IMR-90 (cell line): ENCODE results near the gene RPS15. TPM values are rescaled to one million over a fixed set of nuclear protein-coding genes. Genes with fewer than 3 reads are reported as not detected.

Experiments used
- ATAC-seq: fragments of 200-7000 bp; cut with Tn5 transposase; 2 replicates; pipeline ENCODE4 v1.9.1; 2020; ENCODE audit warnings: low read depth, mild to moderate bottlenecking, moderate library complexity
- BruUV-seq: library from RNA; stranded (reverse); fragments of 400-500 nt; replicated peaks from 2 replicates; lab custom pipeline; 2021; lab: Mats Ljungman, UMichigan
- CTCF ChIA-PET: fragments of 300-600 bp; formaldehyde crosslinking; extraction: SDS; loops from one replicate; lab custom pipeline; 2021; ENCODE audit warnings: antibody characterized with exemption; lab: Yijun Ruan, JAX
- POLR2A ChIA-PET: fragments of 300-600 bp; sonication (Branson Sonifier 250); formaldehyde crosslinking; loops from one replicate; lab custom pipeline; 2022; ENCODE audit warnings: antibody characterized with exemption; ENCODE audit not compliant: unreplicated experiment; lab: Charles Lee
- DNase-seq: peaks from one replicate; pipeline ENCODE4 v3.0.0; 2013
- H2AFZ ChIP-seq: replicated peaks from 2 replicates; pipeline ENCODE3; 2013; ENCODE audit warnings: low read length, mild to moderate bottlenecking; ENCODE audit not compliant: poor library complexity
- H2AK5ac ChIP-seq: 2 replicates; pipeline ENCODE4 v1.6.1; 2013; ENCODE audit warnings: low read depth, low read length, inconsistent platforms
- H2AK9ac ChIP-seq: replicated peaks from 2 replicates; pipeline ENCODE3; 2013; ENCODE audit warnings: mild to moderate bottlenecking, low read depth, low read length, moderate library complexity; ENCODE audit not compliant: poor library complexity
- H2BK120ac ChIP-seq: 2 replicates; pipeline ENCODE4 v1.6.1; 2013; ENCODE audit warnings: low read depth, low read length, inconsistent platforms
- H2BK15ac ChIP-seq: 3 replicates; pipeline ENCODE4 v1.6.1; 2013; ENCODE audit warnings: low read depth, low read length, inconsistent platforms
- H2BK20ac ChIP-seq: 2 replicates; pipeline ENCODE4 v1.6.1; 2013; ENCODE audit warnings: low read depth, mild to moderate bottlenecking, inconsistent platforms, low read length, moderate library complexity
- H2BK5ac ChIP-seq: 2 replicates; pipeline ENCODE4 v1.6.1; 2013; ENCODE audit warnings: mild to moderate bottlenecking, low read depth, low read length, inconsistent platforms; ENCODE audit not compliant: poor library complexity, severe bottlenecking
- H3K14ac ChIP-seq: replicated peaks from 2 replicates; pipeline ENCODE4 v1.6.1; 2013; ENCODE audit warnings: low read depth, low read length, inconsistent platforms
- H3K18ac ChIP-seq: 2 replicates; pipeline ENCODE4 v1.6.1; 2013; ENCODE audit warnings: low read depth, low read length, control low read depth
- H3K23ac ChIP-seq: 2 replicates; pipeline ENCODE4 v1.6.1; 2013; ENCODE audit warnings: low read depth, low read length, inconsistent platforms
- H3K27ac ChIP-seq: 2 replicates; pipeline ENCODE4 v1.5.1; 2013; ENCODE audit warnings: mild to moderate bottlenecking, control low read depth, low read length; ENCODE audit not compliant: insufficient read depth
- H3K27me3 ChIP-seq: 2 replicates; pipeline ENCODE4 v1.6.1; 2013; ENCODE audit warnings: low read length; ENCODE audit not compliant: control insufficient read depth, insufficient read depth
- H3K36me3 ChIP-seq: 2 replicates; pipeline ENCODE4 v1.6.1; 2013; ENCODE audit warnings: low read length, mixed read lengths; ENCODE audit not compliant: control insufficient read depth, insufficient read depth
- H3K4ac ChIP-seq: 2 replicates; pipeline ENCODE4 v1.6.1; 2013; ENCODE audit warnings: low read depth, low read length, inconsistent platforms
- H3K4me1 ChIP-seq: 2 replicates; pipeline ENCODE4 v1.6.1; 2013; ENCODE audit warnings: low read length, mixed read lengths; ENCODE audit not compliant: control insufficient read depth, insufficient read depth
- H3K4me2 ChIP-seq: 2 replicates; pipeline ENCODE4 v1.6.1; 2013; ENCODE audit warnings: low read depth, mild to moderate bottlenecking, control low read depth, low read length, moderate library complexity
- H3K4me3 ChIP-seq: 2 replicates; pipeline ENCODE4 v1.5.1; 2013; ENCODE audit warnings: low read depth, mild to moderate bottlenecking, control low read depth, low read length, moderate library complexity; ENCODE audit not compliant: insufficient read depth
- H3K56ac ChIP-seq: 2 replicates; pipeline ENCODE4 v1.6.1; 2013; ENCODE audit warnings: low read length, inconsistent platforms; ENCODE audit not compliant: insufficient read depth; ENCODE audit errors: extremely low read depth
- H3K79me1 ChIP-seq, 2 experiments: 2 replicates each; pipeline ENCODE4 v1.6.1; 2013; ENCODE audit warnings: low read length in 2 of 2, inconsistent platforms in 1 of 2, low read depth in 1 of 2
- H3K9ac ChIP-seq: 2 replicates; pipeline ENCODE4 v1.6.1; 2013; ENCODE audit warnings: low read depth, low read length, control low read depth
- H3K9me1 ChIP-seq: 2 replicates; pipeline ENCODE4 v1.6.1; 2013; ENCODE audit warnings: low read length, inconsistent platforms; ENCODE audit not compliant: insufficient read depth
- H3K9me3 ChIP-seq: 2 replicates; pipeline ENCODE4 v1.6.1; 2013; ENCODE audit warnings: low read length; ENCODE audit not compliant: control insufficient read depth, insufficient read depth
- H4K20me1 ChIP-seq: 2 replicates; pipeline ENCODE4 v1.6.1; 2013; ENCODE audit warnings: low read length, inconsistent platforms; ENCODE audit not compliant: insufficient read depth
- H4K5ac ChIP-seq: 2 replicates; pipeline ENCODE4 v1.6.1; 2013; ENCODE audit warnings: mild to moderate bottlenecking, low read depth, low read length, control low read depth
- H4K8ac ChIP-seq, 2 experiments: 2 replicates each; pipeline ENCODE4 v1.6.1; 2013; ENCODE audit warnings: low read depth in 2 of 2, low read length in 2 of 2, control low read depth in 1 of 2, inconsistent platforms in 1 of 2
- H4K91ac ChIP-seq: 2 replicates; pipeline ENCODE4 v1.6.1; 2013; ENCODE audit warnings: low read depth, low read length, inconsistent platforms; ENCODE audit not compliant: insufficient read depth
- CTCF ChIP-seq: conservative IDR thresholded peaks from 2 replicates; pipeline ENCODE4 v1.5.1; 2012; ENCODE audit warnings: mild to moderate bottlenecking, low read depth, low read length, improper control_type of control experiment
- ELK1 ChIP-seq: fragments of 150-350 bp; IDR thresholded peaks from 2 replicates; pipeline ENCODE4 v1.6.1; 2016; ENCODE audit warnings: low read depth, mild to moderate bottlenecking, low read length, moderate library complexity, borderline replicate concordance
- WGBS, 2 experiments: methylation state at CpG; one replicate each; pipeline versions ENCODE4 v1.1.5 to v1.1.7; 2013; ENCODE audit warnings: missing lambda C conversion rate in 2 of 2; ENCODE audit not compliant: insufficient read length in 1 of 2; ENCODE audit errors: extremely low coverage in 2 of 2; 5-methylcytosine and 5-hydroxymethylcytosine counted together
- dilution Hi-C: fragments of 300-500 bp; cut with HindIII; formaldehyde crosslinking; loops from one replicate; pipeline ENCODE4 v1.14.3; 2018; ENCODE audit warnings: low sequenced_read_pairs; ENCODE audit not compliant: unreplicated experiment
- in situ Hi-C: fragments of 300-500 bp; cut with MboI; formaldehyde crosslinking; loops from 3 replicates; pipeline ENCODE4 v1.14.3; 2019; ENCODE audit warnings: low sequenced_read_pairs, inconsistent platforms, mixed read lengths
- intact Hi-C: fragments of 100-400 bp; cut with micrococcal nuclease; formaldehyde crosslinking; loops from 2 replicates; pipeline ENCODE4 v1.10.0; 2022
- polyA plus RNA-seq, 3 experiments: library from polyadenylated mRNA; depleted of rRNA; stranded (reverse); fragments of >200 nt; gene quantifications; 2 replicates each; pipeline ENCODE4 v1.2.3, GENCODE V29; 2012; ENCODE audit warnings: low replicate concordance in 1 of 3
- total RNA-seq: library from RNA; depleted of rRNA; stranded (reverse); fragments of >200 nt; gene quantifications from 2 replicates; pipeline ENCODE4 v1.2.3, GENCODE V29; 2012

Gene RPS15
- total and polyA plus RNA-seq, 2 of the 4 experiments (the other 2 are of a cell fraction): 1,179 to 1,855 TPM

GRCh38 chr19:1468821-1469254, 30.6 kb downstream of the RPS15 start:
- Histone ChIP-seq H3K18ac (no peak overlapping the region), H3K4ac (no peak overlapping the region), H2BK15ac (no peak overlapping the region), H2BK20ac (no peak overlapping the region), H2AFZ (no peak overlapping the region), H2AK9ac (no peak overlapping the region), H3K9me3 (no peaks in the 10 kb centered on the region; the same call in 1 of the 2 replicates), H4K20me1 (peaks cover 81% of the 10 kb centered on the region), H3K4me1 (peaks cover 21% of the 10 kb centered on the region), H4K5ac (no peak overlapping the region), H3K9me1 (no peaks in the 10 kb centered on the region), H3K9ac (no peak overlapping the region), H3K4me3 (0 out of 2 replicates have a peak overlapping the region, but pooled peaks have one; percentile 5), H2AK5ac (no peak overlapping the region), H2BK5ac (no peak overlapping the region), H3K56ac (no peak overlapping the region), H3K27ac (no peak overlapping the region), H4K8ac (no peak overlapping the region), H3K27me3 (peaks cover 69% of the 10 kb centered on the region), H2BK120ac (no peak overlapping the region), H3K4me2 (peak overlapping the region; percentile 5; the same call in 1 of the 2 replicates), H3K36me3 (no peaks in the 10 kb centered on the region), H3K23ac (no peak overlapping the region), H3K79me1 (peaks cover 0 to 13% of the 10 kb centered on the region in 2 experiments; a peak in 1 of 4 replicates), H4K91ac (no peak overlapping the region), H3K14ac (no peak overlapping the region)
- ChIA-PET CTCF (no interaction called here), POLR2A (interaction anchor here (0.6 kb wide), 1 partner anchor 102 kb away, joined by 3 read pairs; no protein-coding TSS in a partner anchor)
- dilution Hi-C loops (no loop called here), intact Hi-C loops (no loop called here), in situ Hi-C loops (no loop called here)
- WGBS, 2 experiments: 4% methylated on average over 40 of the region's 47 CpGs; no CpG with 5 or more reads in 1 of the 2 experiments
- DNase-seq (peak; percentile 37), ATAC-seq (peak; percentile 27)
- no TSS peak for BruUV-seq
- TF ChIP-seq ELK1: no peak
- 0 out of 2 replicates have a peak, but pooled peaks have one; percentile 6 for TF ChIP-seq CTCF
